Thyroid gland (tissue), 4 donors: ENCODE measurements around the gene C8B.

ENCODE experiments used
- CTCF ChIP-seq, 6 experiments: fragments of 200-600 bp in 3 of 6; fragments of 450-650 bp in 3 of 6; sonication (generic) in 3 of 6; IDR thresholded peaks; one replicate each; pipeline ENCODE4 v1.5.1; 2016 to 2019; ENCODE audit warnings: antibody characterized with exemption in 6 of 6, mild to moderate bottlenecking in 2 of 6, inconsistent platforms in 1 of 6, moderate library complexity in 1 of 6
- POLR2A ChIP-seq, 2 donors: fragments of 450-650 bp; IDR thresholded peaks; one replicate each; pipeline ENCODE4 v1.6.1; 2017; ENCODE audit warnings: antibody characterized with exemption in 2 of 2, mild to moderate bottlenecking in 2 of 2, moderate library complexity in 1 of 2

GRCh38 chr1:56898879-56899278, 66.9 kb downstream of the C8B start:
- TF ChIP-seq CTCF (IDR thresholded peaks at IDR 0.05), result no peak
- no peak for TF ChIP-seq POLR2A (IDR thresholded peaks at IDR 0.05)
